ENCODE data around the gene CDCA5.

GRCh38 chr11:65132988-65133700 is 49.3 kb upstream of the CDCA5 start:
- TF ChIP-seq CTCF (IDR thresholded peaks at IDR 0.05) (no peak), POLR2A (IDR thresholded peaks at IDR 0.05) (no peak)
